GM04503 (cell line): ENCODE results near the gene ADAM12.

ENCODE experiments used
- DNase-seq: peaks from one replicate; pipeline ENCODE4 v3.0.0-alpha.2; 2012; ENCODE audit warnings: low read depth

ADAM12 gene, protein sequence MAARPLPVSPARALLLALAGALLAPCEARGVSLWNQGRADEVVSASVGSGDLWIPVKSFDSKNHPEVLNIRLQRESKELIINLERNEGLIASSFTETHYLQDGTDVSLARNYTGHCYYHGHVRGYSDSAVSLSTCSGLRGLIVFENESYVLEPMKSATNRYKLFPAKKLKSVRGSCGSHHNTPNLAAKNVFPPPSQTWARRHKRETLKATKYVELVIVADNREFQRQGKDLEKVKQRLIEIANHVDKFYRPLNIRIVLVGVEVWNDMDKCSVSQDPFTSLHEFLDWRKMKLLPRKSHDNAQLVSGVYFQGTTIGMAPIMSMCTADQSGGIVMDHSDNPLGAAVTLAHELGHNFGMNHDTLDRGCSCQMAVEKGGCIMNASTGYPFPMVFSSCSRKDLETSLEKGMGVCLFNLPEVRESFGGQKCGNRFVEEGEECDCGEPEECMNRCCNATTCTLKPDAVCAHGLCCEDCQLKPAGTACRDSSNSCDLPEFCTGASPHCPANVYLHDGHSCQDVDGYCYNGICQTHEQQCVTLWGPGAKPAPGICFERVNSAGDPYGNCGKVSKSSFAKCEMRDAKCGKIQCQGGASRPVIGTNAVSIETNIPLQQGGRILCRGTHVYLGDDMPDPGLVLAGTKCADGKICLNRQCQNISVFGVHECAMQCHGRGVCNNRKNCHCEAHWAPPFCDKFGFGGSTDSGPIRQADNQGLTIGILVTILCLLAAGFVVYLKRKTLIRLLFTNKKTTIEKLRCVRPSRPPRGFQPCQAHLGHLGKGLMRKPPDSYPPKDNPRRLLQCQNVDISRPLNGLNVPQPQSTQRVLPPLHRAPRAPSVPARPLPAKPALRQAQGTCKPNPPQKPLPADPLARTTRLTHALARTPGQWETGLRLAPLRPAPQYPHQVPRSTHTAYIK

DNA sequence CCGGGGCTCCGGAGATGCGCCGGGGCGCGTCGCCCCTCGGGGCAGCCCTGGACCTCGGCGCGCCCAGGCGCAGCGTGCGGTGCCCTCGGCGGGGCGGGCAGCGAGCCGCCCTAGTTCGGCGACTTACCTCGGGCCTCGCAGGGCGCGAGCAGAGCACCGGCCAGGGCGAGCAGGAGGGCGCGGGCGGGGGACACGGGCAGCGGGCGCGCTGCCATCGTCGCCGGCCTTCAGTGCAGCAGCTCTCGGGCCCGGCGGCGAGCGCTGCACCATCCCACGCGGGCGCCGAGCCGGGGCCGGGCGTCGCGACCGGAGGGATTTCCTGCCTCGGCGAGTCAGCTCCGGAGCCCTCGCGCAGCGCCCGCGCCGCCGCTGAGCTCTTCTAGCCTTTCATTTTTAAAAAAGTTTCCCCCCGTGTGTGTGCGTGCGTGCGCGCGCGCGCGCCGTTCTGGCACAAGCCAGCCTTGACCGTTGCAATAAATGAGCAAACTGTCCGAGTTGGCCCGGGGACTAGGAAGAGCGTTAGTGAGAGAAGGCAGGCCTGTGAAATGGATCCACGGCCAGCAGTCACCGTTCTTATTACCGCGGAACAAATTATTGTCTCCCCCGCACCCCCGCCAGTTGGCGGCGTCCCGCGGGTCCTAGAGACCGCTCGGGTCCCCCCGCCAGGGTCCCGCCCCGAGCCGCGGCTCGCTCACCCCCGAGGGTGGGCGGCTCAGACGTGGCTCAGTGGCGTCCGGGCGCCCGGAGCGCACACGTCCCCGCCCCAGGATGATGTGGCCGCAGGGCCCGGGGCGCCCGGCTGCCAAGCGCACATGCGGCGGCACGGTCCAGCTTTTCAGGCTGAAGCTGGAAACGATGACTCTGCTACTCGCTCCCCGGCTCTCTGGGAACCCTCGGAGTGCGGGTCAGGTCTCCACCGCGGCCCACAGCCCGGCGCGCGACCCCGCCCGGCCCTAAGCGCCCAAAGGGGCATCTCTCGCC lies at the start of gene ADAM12:
ADAM12 (minus strand) TSS at position 547 of the 981 bp plus-strand sequence; CDS start at position 215, 332 bp downstream.
- no peak for DNase-seq

- DNase-seq = no peak
Measured at GRCh38 chr10:126437635-126438406, 49.5 kb upstream of the ADAM12 start.

DNA sequence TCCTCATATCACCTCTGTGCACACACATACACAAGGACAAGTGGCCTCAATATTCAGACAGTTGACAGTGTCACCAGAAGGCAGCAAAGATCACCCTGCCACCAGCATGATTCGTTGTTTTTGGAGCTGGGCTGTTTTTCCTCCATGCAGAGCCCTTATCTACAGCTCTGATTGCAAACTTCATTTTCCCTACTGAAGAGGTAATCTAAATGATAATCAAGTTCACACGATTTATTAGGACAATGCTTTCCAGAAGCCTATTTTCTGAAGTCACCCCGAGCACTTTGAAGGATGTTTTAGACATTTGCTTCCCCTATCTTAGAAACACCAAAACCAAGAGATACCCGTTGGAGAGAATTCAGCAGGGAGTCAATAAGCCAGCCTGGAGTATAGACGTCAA lies 46.0 kb upstream of the ADAM12 start:
- DNase-seq = no peak

GRCh38 chr10:126433351-126433750 lies 45.1 kb upstream of the ADAM12 start:
- no peak for DNase-seq

GRCh38 chr10:126432507-126432906 lies 44.2 kb upstream of the ADAM12 start:
- DNase-seq = no peak

- DNase-seq = no peak
Measured at GRCh38 chr10:126431816-126432215, 43.5 kb upstream of the ADAM12 start.

DNA sequence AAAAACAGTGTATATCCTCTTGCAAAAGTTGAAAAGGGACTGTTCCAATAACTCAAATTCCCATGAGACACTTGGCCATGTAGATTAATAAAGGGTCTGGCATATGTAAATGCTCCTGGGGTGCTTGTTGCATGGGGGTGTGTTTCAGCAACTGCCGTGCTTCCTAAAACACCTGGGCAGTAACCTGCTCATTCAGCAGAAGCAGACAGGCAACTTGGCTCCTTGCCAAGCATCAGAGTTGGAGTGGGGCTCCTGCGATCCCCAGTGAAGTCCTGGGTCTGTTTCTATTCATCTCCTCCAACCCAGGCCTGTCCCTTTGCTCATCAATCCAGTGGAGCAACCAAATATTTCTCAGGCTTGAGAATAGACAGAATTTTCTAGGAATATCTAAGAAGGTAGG lies 42.2 kb upstream of the ADAM12 start:
- DNase-seq = no peak

DNA sequence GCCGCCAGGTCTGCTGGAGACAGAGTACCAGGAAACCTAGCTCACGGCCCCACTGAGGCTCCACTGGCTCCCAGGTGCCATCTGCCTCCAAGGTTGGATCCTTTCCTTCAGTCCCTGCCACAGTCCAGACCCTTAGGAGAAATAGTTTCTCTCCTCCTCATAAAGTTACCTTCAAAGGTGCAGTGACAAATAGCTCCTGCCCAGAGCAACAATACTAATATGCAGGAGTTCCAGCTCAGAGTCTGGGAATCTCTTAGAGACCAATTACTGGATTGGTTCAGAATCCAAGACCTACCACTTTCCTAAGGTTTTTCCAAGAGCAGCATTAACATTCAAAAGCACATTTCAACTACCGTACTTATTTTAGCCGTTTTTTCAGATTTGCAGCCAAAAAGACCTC lies 41.0 kb upstream of the ADAM12 start:
- DNase-seq = no peak

DNA sequence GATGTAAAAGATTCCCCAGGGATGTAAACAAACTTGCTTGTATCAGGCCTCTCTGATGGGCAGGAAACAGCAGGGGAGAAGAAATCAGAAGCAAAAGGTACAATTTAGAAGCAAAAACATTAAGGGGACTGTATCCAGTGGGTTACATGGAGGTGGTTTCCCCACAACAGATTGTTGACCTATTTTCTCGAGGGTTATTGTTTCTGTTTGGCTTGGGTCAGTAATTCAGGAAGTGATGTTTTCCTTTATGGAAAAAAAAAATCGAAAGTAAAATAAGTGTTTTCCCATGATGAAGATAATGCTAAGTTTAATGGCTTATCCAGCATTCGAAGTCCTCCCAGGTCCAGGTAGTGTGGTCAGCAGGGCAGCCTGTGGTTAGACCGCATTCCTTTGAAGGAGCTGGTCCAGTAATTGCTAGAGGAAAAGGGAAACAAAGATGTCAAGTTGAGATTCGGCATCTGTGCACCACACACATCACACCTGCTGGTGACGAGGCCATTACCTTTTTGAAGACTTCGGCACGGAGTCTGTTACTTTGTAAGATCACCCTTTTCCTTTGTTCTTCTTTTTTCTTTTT lies 37.3 kb upstream of the ADAM12 start:
- no peak for DNase-seq

GRCh38 chr10:126425032-126425431 lies 36.8 kb upstream of the ADAM12 start:
- DNase-seq = no peak

GRCh38 chr10:126423732-126424491 lies 35.6 kb upstream of the ADAM12 start:
- no peak for DNase-seq

GRCh38 chr10:126422567-126422966 lies 34.3 kb upstream of the ADAM12 start:
- no peak for DNase-seq

- peak; percentile 99 for DNase-seq
Measured at GRCh38 chr10:126421756-126422256, 33.5 kb upstream of the ADAM12 start.

- DNase-seq = no peak
Measured at GRCh38 chr10:126420567-126421300, 32.5 kb upstream of the ADAM12 start.

DNA sequence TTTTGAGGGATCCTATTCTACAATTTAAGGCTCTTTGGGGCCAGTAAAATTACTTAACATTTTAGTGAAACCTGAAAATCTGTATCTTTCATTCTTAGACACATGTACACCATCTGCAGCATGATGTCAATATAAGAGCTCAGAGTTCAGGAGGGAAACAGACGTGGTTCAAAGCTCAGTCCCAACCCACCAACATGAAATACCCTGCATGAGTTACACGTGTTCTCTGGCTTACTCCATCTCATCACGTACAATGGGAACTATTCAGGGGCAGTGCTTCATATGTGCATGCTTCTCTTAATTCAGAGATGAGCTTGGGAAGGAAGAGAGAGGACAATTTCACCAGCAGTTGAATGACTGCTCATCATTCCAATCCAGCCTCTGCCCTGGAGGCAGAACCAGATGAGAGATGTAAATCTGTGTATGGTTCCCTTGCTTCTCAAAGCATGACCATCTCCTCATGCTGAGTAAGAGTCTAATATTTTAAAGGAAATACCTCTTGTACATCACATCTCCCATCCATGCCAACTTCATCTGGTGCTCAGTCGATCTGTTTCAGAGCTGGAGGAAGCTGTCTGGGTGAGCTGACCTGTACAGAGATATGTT lies 29.0 kb upstream of the ADAM12 start:
- DNase-seq = no peak

DNA sequence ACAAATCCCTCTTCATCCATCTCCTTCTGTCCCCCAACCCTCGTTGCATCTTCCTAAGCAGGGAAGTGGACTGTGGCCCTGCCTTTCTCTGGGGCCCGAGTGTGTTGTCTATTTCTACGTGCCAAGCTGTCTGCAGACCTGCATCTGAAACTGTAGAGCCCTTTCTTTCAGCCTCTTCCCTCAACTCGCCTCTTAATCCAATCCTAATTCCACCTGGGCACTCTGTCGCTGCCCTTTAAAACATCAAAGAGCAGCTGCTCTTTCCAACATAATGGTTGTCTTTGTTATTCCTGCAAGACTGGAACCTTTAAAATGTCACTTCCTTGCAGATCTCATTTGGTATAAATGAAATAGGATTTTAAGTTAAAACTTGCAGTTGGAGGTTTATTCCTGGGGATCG lies 21.5 kb upstream of the ADAM12 start:
- no peak for DNase-seq

DNA sequence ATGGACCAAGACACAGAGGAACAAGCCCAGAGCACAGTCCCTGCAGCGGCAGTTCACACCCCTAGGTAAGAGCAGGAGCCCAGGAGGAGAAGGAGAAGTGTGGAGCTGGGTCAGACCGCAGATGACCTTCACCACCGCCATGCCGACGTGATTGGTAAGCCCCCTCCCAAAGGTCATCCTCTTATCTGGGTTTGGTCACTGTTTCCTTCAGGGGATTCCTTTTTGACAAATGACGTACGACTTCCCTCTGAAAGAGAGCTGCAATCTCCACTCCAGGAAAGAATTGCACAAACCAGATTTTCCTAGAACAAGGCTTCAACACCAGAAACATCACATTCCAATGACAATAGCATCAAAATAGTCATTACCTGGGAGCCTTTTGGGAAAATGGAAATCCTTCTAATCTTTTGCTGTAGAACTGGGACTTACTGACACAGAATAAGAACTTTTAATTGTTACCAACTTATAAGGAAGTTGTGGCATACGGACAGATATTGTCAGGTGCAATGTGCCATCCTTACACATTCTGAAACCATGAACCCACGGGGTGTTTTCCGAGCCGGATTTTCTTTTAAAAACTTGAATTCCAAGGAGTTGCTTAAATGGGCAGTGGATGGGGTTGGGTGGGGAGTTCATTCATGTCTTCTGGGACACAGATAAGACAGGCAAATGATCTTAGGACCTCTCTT lies 20.8 kb upstream of the ADAM12 start:
- no peak for DNase-seq

DNA sequence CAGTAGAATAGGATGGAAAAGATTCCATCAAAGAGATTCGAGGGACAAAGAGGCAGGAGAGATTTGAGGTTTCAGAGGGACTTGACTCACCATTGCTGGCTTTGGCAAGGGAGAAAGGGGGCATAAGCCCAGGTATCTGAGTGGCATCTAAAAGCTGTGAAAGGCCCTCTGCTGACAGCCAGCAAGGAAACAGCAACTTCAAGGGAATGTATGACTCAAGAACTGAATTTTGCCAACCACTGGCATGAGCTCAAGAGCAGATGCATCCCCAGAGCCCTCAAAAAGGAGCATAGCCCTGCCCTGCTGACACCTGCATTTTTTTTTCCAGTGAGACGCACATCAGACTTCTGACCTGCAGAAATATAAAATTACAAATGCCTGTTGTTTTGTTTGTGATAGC lies 19.6 kb upstream of the ADAM12 start:
- DNase-seq = no peak
